H1 (cell line): ENCODE data around the gene PMS1. TPM values are rescaled to one million over a fixed set of nuclear protein-coding genes. Genes with fewer than 3 reads are reported as not detected.

Experiments
- ASH2L ChIP-seq: fragments of 200-600, 300-600 bp; sonication (generic); IDR thresholded peaks from one replicate; pipeline ENCODE4 v1.7.1; 2017; ENCODE audit warnings: low read length
- POLR2A ChIP-seq, 2 experiments: IDR thresholded peaks; 1 replicate in 1 of 2; 2 replicates in 1 of 2; pipeline ENCODE4 v1.6.1; 2011; ENCODE audit warnings: low read depth in 2 of 2, low read length in 2 of 2, mild to moderate bottlenecking in 2 of 2; ENCODE audit errors: control extremely low read depth in 1 of 2
- RFX5 ChIP-seq: IDR thresholded peaks from 2 replicates; pipeline ENCODE4 v1.6.1; 2011; ENCODE audit warnings: low read depth, low read length, improper control_type of control experiment, borderline replicate concordance
- SIRT6 ChIP-seq: IDR thresholded peaks from one replicate; pipeline ENCODE4 v1.7.1; 2012; ENCODE audit warnings: low read length, inconsistent platforms
- polyA plus RNA-seq, 7 experiments: library from polyadenylated mRNA; depleted of rRNA in 3 of 7; stranded (reverse) in 5 of 7; unstranded in 2 of 7; fragments of >200 nt in 5 of 7; fragments of 200-250 nt in 2 of 7; gene quantifications; 1 replicate in 5 of 7; 2 replicates in 1 of 7; 4 replicates in 1 of 7; pipeline versions ENCODE4 v1.2.1 to v1.2.3, GENCODE V29; 2011 to 2013; ENCODE audit warnings: missing spikeins in 2 of 7, mixed read lengths in 2 of 7
- total RNA-seq: library from RNA; stranded (reverse); fragmentation: NEBNext Ultra II Directional; extraction: Animal tissue kit (Norgen Biotek cat#: 25700); gene quantifications from 2 replicates; pipeline ENCODE4 v1.2.1, GENCODE V29; 2021

The PMS1 gene
- total and polyA plus RNA-seq, 2 of the 8 experiments (the other 6 are each of a cell fraction or from before 2014, with no cell fraction given) = 13.1 to 59.7 TPM

GRCh38 chr2:189799030-189799331, 14.7 kb downstream of the PMS1 start (continued):
- no peak for TF ChIP-seq POLR2A (IDR thresholded peaks at IDR 0.05; ENCODE audit: control extremely low read depth in 1 of 2, low read depth in 2 of 2, low read length in 2 of 2)
- TF ChIP-seq ASH2L = no peak
- TF ChIP-seq SIRT6 = no peak
- TF ChIP-seq RFX5 = no peak
